MM.1S (cell line): ENCODE data around the gene CUTA.

ENCODE experiments used
- EZH2 ChIP-seq: fragments of 300-600 bp; sonication (generic); optimal IDR thresholded peaks from 2 replicates; pipeline ENCODE3; 2017; ENCODE audit warnings: low read depth, mild to moderate bottlenecking, antibody characterized with exemption, low read length, mixed read lengths
- TF ChIP-seq, protein P1 (sequence below): fragments of 300-600 bp; sonication (generic); IDR thresholded peaks from 2 replicates; pipeline ENCODE4 v1.5.1; 2016; ENCODE audit warnings: antibody characterized with exemption, low read length, mixed read lengths

GRCh38 chr6:33367009-33367714, 50.7 kb downstream of the CUTA start:
- TF ChIP-seq, protein P1, sequence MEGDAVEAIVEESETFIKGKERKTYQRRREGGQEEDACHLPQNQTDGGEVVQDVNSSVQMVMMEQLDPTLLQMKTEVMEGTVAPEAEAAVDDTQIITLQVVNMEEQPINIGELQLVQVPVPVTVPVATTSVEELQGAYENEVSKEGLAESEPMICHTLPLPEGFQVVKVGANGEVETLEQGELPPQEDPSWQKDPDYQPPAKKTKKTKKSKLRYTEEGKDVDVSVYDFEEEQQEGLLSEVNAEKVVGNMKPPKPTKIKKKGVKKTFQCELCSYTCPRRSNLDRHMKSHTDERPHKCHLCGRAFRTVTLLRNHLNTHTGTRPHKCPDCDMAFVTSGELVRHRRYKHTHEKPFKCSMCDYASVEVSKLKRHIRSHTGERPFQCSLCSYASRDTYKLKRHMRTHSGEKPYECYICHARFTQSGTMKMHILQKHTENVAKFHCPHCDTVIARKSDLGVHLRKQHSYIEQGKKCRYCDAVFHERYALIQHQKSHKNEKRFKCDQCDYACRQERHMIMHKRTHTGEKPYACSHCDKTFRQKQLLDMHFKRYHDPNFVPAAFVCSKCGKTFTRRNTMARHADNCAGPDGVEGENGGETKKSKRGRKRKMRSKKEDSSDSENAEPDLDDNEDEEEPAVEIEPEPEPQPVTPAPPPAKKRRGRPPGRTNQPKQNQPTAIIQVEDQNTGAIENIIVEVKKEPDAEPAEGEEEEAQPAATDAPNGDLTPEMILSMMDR: no peak
- no peak for TF ChIP-seq EZH2
